ENCODE measurements around the gene SALL2. TPM values are rescaled to one million over a fixed set of nuclear protein-coding genes. Genes with fewer than 3 reads are reported as not detected.

SALL2 gene
- total RNA-seq, 2 experiments from 2014 or later, result 4.0 to 4.4 TPM

DNA sequence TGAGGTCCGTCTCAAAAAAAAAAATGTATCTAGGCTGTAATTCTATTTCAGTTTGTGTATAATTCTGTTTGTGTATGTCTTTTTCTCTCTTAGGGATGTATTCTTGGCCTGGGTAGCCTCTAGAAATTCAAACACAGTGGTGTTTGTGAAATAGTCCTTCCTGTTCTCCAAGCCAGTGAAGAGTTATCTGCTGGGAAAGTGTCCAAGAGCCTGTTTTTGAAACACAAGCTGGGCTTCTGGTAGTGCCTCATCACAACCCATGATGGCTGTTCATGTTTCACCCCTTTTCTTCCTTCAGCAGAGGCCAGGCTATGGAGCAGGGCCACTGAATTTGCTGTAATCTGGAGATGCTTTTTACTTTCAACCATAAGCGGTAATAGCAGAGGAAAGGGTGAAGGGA is 29.7 kb downstream of the SALL2 start:
- POLR2A ChIA-PET, result interaction anchor here (1.3 kb wide), 1 partner anchor 19 kb away, joined by 6 read pairs; the partner anchor contains the start of genes RAB2B and TOX4
- H3K9me3 Mint-ChIP-seq, result no peaks in the 10 kb centered on the region
- peaks cover 51% of the 10 kb centered on the region for H3K36me3 Mint-ChIP-seq
- H3K27me3 Mint-ChIP-seq, result no peaks in the 10 kb centered on the region
- no peak for DNase-seq
- no peak for ATAC-seq (ENCODE audit: low read depth)
- H3K27ac Mint-ChIP-seq, result no peak overlapping the region
- peaks cover 16% of the 10 kb centered on the region for H3K4me1 Mint-ChIP-seq
- no peak overlapping the region for H3K4me3 Mint-ChIP-seq

GRCh38 chr14:21494902-21495762 is 31.0 kb downstream of the SALL2 start:
- DNase-seq (no peak), ATAC-seq (ENCODE audit: low read depth) (no peak)
- Mint-ChIP-seq H3K4me1 (peaks cover 15% of the 10 kb centered on the region), H3K36me3 (peaks cover 46% of the 10 kb centered on the region), H3K27me3 (no peaks in the 10 kb centered on the region), H3K27ac (peak overlapping the region; percentile 31), H3K9me3 (no peaks in the 10 kb centered on the region), H3K4me3 (no peak overlapping the region)
- POLR2A ChIA-PET, result interaction anchor here (0.7 to 1.3 kb wide), 2 partner anchors 18 to 62 kb away, joined by 3 to 6 read pairs; partner anchors contain the start of genes RAB2B and TOX4

- Mint-ChIP-seq H3K36me3 (peaks cover 8% of the 10 kb centered on the region), H3K27me3 (no peaks in the 10 kb centered on the region), H3K9me3 (no peaks in the 10 kb centered on the region), H3K4me3 (no peak overlapping the region), H3K4me1 (peaks cover 1% of the 10 kb centered on the region), H3K27ac (no peak overlapping the region)
- ATAC-seq (ENCODE audit: low read depth) (no peak), DNase-seq (no peak)
- POLR2A ChIA-PET, result no interaction called here
Observed at GRCh38 chr14:21486640-21487087, 39.5 kb downstream of the SALL2 start.

DNA sequence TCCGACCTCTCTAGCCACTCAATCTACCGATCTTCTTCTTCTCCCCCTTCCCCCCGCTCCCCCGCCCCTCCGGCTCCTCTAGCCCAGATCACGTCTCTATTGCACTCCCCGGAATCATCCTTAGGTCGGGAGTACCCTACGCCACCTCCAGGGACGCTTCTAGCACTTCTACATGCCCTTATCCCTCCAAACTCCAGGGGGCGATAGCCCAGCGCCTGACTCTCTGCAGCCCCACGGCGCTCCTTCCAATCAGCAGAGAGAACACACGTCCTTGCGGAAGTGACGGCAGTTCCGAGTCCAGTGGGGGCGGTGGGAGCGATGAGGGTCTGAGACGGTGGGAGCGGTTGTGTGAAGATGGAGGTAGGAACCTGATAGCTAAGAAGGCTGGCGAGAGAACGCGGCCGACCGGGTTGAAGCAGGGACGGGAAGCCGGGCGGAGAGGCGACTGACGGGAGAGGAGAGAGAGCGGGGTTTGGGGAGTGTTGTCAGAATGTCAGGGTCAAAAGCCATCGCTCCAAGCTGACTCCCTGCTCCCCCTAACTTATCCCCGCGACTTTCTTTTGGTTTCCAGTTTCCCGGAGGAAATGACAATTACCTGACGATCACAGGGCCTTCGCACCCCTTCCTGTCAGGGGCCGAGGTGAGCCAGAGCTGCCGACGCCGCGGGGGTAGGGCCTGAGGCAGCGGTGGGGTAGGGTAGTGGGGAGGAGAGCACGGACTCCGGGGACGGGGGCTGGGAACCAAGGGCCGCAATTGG is 49.0 kb downstream of the SALL2 start, which contains the start of the genes RAB2B and TOX4:
TSS of gene RAB2B (minus strand) at position 35 of the 757 bp plus-strand sequence. CDS start 87 bp downstream, outside the sequence.
TSS of gene TOX4 (plus strand) at position 271 of the 757 bp plus-strand sequence. CDS start at position 355, 84 bp downstream.
- no peaks in the 10 kb centered on the region for H3K9me3 Mint-ChIP-seq
- H3K4me3 Mint-ChIP-seq, result peak within 1 kb of the TSS; percentile 100
- H3K27ac Mint-ChIP-seq, result peak within 1 kb of the TSS; percentile 100
- no peaks in the 10 kb centered on the region for H3K27me3 Mint-ChIP-seq
- H3K36me3 Mint-ChIP-seq, result peaks cover 13% of the 10 kb centered on the region
- ATAC-seq (ENCODE audit: low read depth), result peak; percentile 99
- POLR2A ChIA-PET, result interaction anchor here (0.6 to 3.5 kb wide), 14 partner anchors 10 to 163 kb away, joined by 3 to 30 read pairs (median 4); partner anchors contain the start of genes CHD8, METTL3 and SALL2
- H3K4me1 Mint-ChIP-seq, result peaks cover 24% of the 10 kb centered on the region
- peak; percentile 89 for DNase-seq

DNA sequence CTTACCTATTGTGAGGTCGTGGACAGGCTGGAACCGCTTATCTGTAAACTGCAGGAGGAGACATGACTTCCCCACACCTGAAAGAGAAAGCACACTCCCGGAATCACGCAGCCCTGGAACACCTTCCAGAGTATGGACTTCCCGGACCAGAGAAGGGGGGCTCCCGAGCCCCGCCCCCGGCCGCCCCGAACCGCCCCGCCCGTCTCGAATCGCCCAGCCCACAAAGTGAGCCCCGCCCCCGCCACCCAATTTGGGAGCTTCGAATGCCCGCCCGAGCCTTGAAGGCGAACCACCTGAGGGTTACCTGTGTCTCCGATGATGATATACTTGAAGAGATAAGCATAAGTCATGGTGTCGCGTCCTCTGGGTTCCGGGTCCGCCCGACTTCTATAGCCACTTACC is 49.6 kb downstream of the SALL2 start:
- POLR2A ChIA-PET, result interaction anchor here (0.6 to 3.5 kb wide), 9 partner anchors 10 to 80 kb away, joined by 3 to 30 read pairs (median 5); partner anchors contain the start of genes CHD8, METTL3 and SALL2

GRCh38 chr14:21475767-21476522 is 50.2 kb downstream of the SALL2 start:
- no peak for DNase-seq
- Mint-ChIP-seq H3K27ac (peak overlapping the region; percentile 100), H3K4me1 (peaks cover 21% of the 10 kb centered on the region), H3K27me3 (no peaks in the 10 kb centered on the region), H3K9me3 (no peaks in the 10 kb centered on the region), H3K4me3 (peak overlapping the region; percentile 100), H3K36me3 (peaks cover 11% of the 10 kb centered on the region)
- no peak for ATAC-seq (ENCODE audit: low read depth)
- POLR2A ChIA-PET, result interaction anchor here (0.7 to 3.5 kb wide), 7 partner anchors 10 to 80 kb away, joined by 3 to 30 read pairs (median 6); partner anchors contain the start of genes CHD8 and METTL3

More for the DNA sequence above, 49.6 kb downstream of the SALL2 start:
- peak; percentile 82 for DNase-seq
- peaks cover 23% of the 10 kb centered on the region for H3K4me1 Mint-ChIP-seq
- H3K9me3 Mint-ChIP-seq, result no peaks in the 10 kb centered on the region
- H3K27ac Mint-ChIP-seq, result peak overlapping the region; percentile 100
- no peak for ATAC-seq (ENCODE audit: low read depth)
- peaks cover 13% of the 10 kb centered on the region for H3K36me3 Mint-ChIP-seq
- peak overlapping the region; percentile 100 for H3K4me3 Mint-ChIP-seq
- H3K27me3 Mint-ChIP-seq, result no peaks in the 10 kb centered on the region

Other genes starting within 250 kb of the SALL2 start
- gene RPGRIP1, start 246.3 kb downstream of the SALL2 start, total RNA-seq, result not detected
- 100 to 1,000 TPM; 119 to 121 TPM for gene SUPT16H, start 142.3 kb downstream of the SALL2 start, total RNA-seq
- 100 to 1,000 TPM; 128 to 133 TPM for gene CHD8, start 70.2 kb downstream of the SALL2 start, total RNA-seq
- 10 to 100 TPM; 27.3 to 27.5 TPM for gene RAB2B, start 49.4 kb downstream of the SALL2 start, total RNA-seq
- 10 to 100 TPM; 76.7 to 79.7 TPM for gene TOX4, start 49.2 kb downstream of the SALL2 start, total RNA-seq
- 10 to 100 TPM; 89.2 to 90.9 TPM for gene METTL3, start 15.0 kb downstream of the SALL2 start, total RNA-seq
- not detected for gene OR10G3, start 53.7 kb upstream of the SALL2 start, total RNA-seq
- gene OR10G2, start 108.6 kb upstream of the SALL2 start, total RNA-seq, result not detected
- not detected for gene OR4E2, start 127.5 kb upstream of the SALL2 start, total RNA-seq
- under 1 TPM in 1 of 2 experiments, not detected in 1; 0.11 TPM for gene OR4E1, start 147.5 kb upstream of the SALL2 start, total RNA-seq